IgD-negative memory B cell (primary cell): ENCODE measurements around the gene UNC93B1. TPM values are rescaled to one million over a fixed set of nuclear protein-coding genes. Genes with fewer than 3 reads are reported as not detected.
A peak's percentile ranks its signal among the peaks of the same experiment; 100 is the strongest.
"Not testable (repeated sequence)": the region's sequence is repeated elsewhere in the genome, so short reads cannot be mapped to it uniquely, and the experiment has no call there.

Experiments
- H3K27ac Mint-ChIP-seq, 3 donors: one replicate each; pipeline ENCODE4 v1.8.0; 2020 to 2022; ENCODE audit warnings: mild to moderate bottlenecking in 3 of 3, mixed read lengths in 3 of 3, moderate library complexity in 1 of 3
- H3K27me3 Mint-ChIP-seq: one replicate; pipeline ENCODE4 v1.8.0; 2021; ENCODE audit warnings: mixed read lengths
- H3K36me3 Mint-ChIP-seq: one replicate; pipeline ENCODE4 v1.8.0; 2020; ENCODE audit warnings: mild to moderate bottlenecking, mixed read lengths
- H3K4me1 Mint-ChIP-seq, 3 donors: one replicate each; pipeline ENCODE4 v1.8.0; 2020 to 2022; ENCODE audit warnings: mixed read lengths in 3 of 3, mild to moderate bottlenecking in 1 of 3
- H3K4me3 Mint-ChIP-seq, 4 donors: one replicate each; pipeline ENCODE4 v1.8.0; 2020 to 2022; ENCODE audit warnings: mild to moderate bottlenecking in 4 of 4, mixed read lengths in 4 of 4, moderate library complexity in 3 of 4
- H3K9me3 Mint-ChIP-seq, 3 donors: one replicate each; pipeline ENCODE4 v1.8.0; 2020 to 2021; ENCODE audit warnings: mixed read lengths in 3 of 3, mild to moderate bottlenecking in 1 of 3
- polyA plus RNA-seq: library from polyadenylated mRNA; unstranded; fragments of 300-500 nt; fragmentation: Illumina TruSeq; gene quantifications from one replicate; pipeline ENCODE4 v1.2.3, GENCODE V29; 2021

Gene UNC93B1
- polyA plus RNA-seq, 1 donor from 2014 or later: 140 TPM

DNA sequence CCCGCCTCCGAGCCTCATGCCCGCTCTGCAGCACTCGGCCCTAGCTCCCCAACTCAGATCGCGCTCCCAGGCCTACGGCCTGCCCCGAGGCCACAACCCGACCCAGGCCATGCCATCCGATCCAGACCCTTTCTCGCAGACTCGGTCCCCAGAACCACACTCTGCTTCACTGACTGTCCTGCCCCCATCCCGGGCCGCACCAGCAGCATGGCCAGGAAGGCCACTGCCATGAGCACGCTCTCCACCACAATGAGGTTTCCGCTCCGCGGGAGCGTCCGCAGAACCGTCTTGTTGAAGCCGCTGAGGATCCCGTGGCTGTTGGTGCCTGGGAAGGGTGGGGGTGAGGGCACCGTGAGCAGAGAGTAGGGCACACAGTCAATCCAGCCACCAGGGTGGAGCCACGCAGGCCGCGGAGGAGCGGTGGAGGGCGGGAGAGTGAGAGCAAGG is 6.4 kb downstream of the UNC93B1 start:
- H3K27ac Mint-ChIP-seq: peak overlapping the region; percentile 72 to 85 (median 82)
- H3K36me3 Mint-ChIP-seq: peaks cover 5% of the 10 kb centered on the region
- peak overlapping the region in 3 of 4 donors; percentile 12 to 81 (median 61) for H3K4me3 Mint-ChIP-seq
- no peaks in the 10 kb centered on the region for H3K9me3 Mint-ChIP-seq
- peaks cover 25 to 35% (median 26%) of the 10 kb centered on the region in 3 donors for H3K4me1 Mint-ChIP-seq
- peaks cover 1% of the 10 kb centered on the region for H3K27me3 Mint-ChIP-seq

- Mint-ChIP-seq H3K27me3 (no peaks in the 10 kb centered on the region), H3K4me1 (peaks cover 19 to 31% (median 22%) of the 10 kb centered on the region in 3 donors), H3K4me3 (peak overlapping the region in 3 of 4 donors; percentile 32 to 61 (median 59)), H3K27ac (peak overlapping the region; percentile 72 to 85 (median 82)), H3K9me3 (no peaks in the 10 kb centered on the region), H3K36me3 (peaks cover 7% of the 10 kb centered on the region)
Observed at GRCh38 chr11:67996622-67997474, 7.0 kb downstream of the UNC93B1 start.

DNA sequence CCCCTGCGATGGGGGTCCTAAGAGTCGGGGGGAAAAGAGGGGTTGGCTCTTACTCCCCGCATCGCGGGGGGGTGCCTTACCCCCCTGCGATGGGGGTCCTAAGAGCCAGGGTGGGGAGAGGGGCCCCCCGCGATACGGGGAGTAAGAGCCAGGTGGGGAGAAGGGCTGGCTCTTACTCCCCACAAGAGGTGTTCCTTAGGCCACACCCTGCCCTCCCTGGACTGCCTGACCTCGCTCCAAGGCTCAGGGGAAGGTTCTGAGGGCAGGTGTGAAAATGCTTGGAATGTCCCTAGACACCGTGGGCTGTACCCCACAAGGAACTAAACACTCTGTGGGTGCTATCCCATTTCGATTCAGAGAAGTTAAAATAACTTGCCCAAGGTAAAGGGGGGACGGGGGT is 7.8 kb downstream of the UNC93B1 start:
- Mint-ChIP-seq H3K4me1 (peaks cover 19 to 27% (median 22%) of the 10 kb centered on the region in 3 donors), H3K36me3 (peaks cover 7% of the 10 kb centered on the region), H3K27me3 (no peaks in the 10 kb centered on the region), H3K9me3 (no peaks in the 10 kb centered on the region), H3K27ac (no peak overlapping the region), H3K4me3 (no peak overlapping the region)

- H3K9me3 Mint-ChIP-seq, H3K27ac Mint-ChIP-seq, H3K36me3 Mint-ChIP-seq, H3K27me3 Mint-ChIP-seq, H3K4me3 Mint-ChIP-seq: not testable (repeated sequence)
- H3K4me1 Mint-ChIP-seq: peaks cover 19 to 27% (median 22%) of the 10 kb centered on the region in 3 donors
Observed at GRCh38 chr11:67995579-67995978, 8.3 kb downstream of the UNC93B1 start.

- peaks cover 19 to 25% (median 22%) of the 10 kb centered on the region in 3 donors for H3K4me1 Mint-ChIP-seq
- not testable (repeated sequence) for H3K36me3 Mint-ChIP-seq, H3K9me3 Mint-ChIP-seq, H3K27me3 Mint-ChIP-seq
- peak overlapping the region in 1 of 3 donors; percentile 68 for H3K27ac Mint-ChIP-seq
- peak overlapping the region in 1 of 4 donors; percentile 32 for H3K4me3 Mint-ChIP-seq
Observed at GRCh38 chr11:67995129-67995528, 8.8 kb downstream of the UNC93B1 start.

GRCh38 chr11:67994387-67994786 is 9.5 kb downstream of the UNC93B1 start:
- peak overlapping the region in 3 of 4 donors; percentile 9 to 66 (median 35) for H3K4me3 Mint-ChIP-seq

DNA sequence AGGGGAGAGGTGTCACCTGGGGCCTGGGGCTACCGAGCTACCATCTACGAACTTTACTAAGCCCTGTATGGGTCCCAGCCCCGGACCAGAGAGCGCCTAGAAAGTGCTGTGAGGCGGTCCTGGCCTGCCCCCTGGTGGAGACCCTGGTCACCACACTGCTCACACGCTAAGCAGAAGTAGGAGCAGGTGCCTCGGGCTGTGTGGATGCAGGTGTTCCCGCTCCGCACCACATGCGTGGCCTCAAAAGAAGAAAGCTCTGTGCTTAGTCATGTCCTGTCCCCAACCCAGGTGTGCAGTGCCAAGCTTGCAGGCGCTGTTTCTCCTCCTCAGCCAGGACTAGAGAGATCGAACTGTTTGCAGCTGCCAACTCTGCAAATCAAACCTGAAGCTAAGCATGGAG is 10.1 kb downstream of the UNC93B1 start:
- not testable (repeated sequence) for H3K9me3 Mint-ChIP-seq, H3K27me3 Mint-ChIP-seq, H3K36me3 Mint-ChIP-seq
- H3K4me1 Mint-ChIP-seq: peaks cover 19 to 24% (median 20%) of the 10 kb centered on the region in 3 donors
- peak overlapping the region; percentile 78 to 94 (median 84) for H3K27ac Mint-ChIP-seq
- peak overlapping the region in 3 of 4 donors; percentile 35 to 87 (median 66) for H3K4me3 Mint-ChIP-seq

More at GRCh38 chr11:67994387-67994786, 9.5 kb downstream of the UNC93B1 start:
- not testable (repeated sequence) for H3K9me3 Mint-ChIP-seq, H3K27me3 Mint-ChIP-seq, H3K36me3 Mint-ChIP-seq
- Mint-ChIP-seq H3K27ac (peak overlapping the region; percentile 78 to 94 (median 84)), H3K4me1 (peaks cover 19 to 24% (median 22%) of the 10 kb centered on the region in 3 donors)

DNA sequence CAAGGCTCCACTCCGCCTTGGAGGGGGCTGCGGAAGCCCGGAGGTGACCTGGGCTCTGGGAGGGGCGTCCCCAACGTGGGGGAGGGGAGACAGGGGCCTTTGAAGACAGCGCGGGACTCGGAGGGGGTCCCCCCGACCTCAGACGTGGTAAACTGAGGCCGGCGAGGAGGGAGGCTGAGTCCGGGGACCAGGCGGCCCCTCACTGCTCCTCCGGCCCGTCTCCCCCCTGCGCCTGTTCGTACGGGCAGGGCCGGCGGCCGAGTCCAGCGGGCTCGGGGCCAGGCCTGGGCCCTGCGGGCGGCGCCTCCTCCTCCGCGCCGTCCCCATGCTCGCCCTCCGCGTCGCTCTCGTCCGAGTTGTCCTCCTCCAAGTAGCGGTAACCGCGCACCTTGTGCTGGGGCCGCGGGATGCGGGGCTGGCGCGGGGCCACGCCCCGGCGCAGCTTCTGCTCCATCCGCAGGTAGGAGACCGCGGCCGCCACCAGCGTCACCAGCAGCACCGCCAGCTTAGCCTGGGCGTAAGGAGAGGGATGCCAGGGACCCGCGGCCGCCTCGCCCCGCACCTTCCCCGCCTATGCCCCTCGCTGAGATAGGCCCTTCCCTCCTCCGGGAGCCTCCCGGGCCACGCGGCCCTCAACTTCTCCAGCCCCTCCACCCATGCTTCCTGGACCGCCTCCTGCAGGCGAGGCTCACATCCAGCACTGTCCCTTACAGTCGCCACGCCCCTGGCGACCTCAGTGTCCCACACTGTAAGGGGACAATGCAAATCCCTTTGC is 12.4 kb downstream of the UNC93B1 start:
- peak overlapping the region in 1 of 4 donors; percentile 45 for H3K4me3 Mint-ChIP-seq
- not testable (repeated sequence) for H3K27me3 Mint-ChIP-seq, H3K4me1 Mint-ChIP-seq, H3K36me3 Mint-ChIP-seq, H3K9me3 Mint-ChIP-seq
- peak overlapping the region in 1 of 3 donors; percentile 19 for H3K27ac Mint-ChIP-seq

GRCh38 chr11:67990546-67991346 is 13.2 kb downstream of the UNC93B1 start:
- not testable (repeated sequence) for H3K27me3 Mint-ChIP-seq, H3K9me3 Mint-ChIP-seq, H3K27ac Mint-ChIP-seq, H3K36me3 Mint-ChIP-seq, H3K4me1 Mint-ChIP-seq
- H3K4me3 Mint-ChIP-seq: peak overlapping the region in 1 of 4 donors; percentile 76

DNA sequence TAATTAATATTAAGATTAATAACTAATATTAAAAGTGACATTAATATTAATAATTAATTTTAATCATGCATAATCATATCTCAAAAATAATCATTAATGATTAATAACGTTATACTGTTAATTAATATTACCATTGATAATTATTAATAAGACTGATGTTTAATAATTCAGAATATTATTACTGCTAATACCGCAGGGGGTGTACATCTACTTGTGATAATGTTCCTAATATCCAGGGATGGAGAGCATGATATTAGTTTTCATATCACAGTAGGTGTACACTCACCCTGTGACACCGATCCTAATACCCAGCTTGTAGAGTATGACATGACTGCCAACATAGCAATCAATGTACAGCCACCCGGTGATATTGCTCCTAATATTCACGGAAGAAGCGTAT is 18.6 kb downstream of the UNC93B1 start:
- not testable (repeated sequence) for H3K27me3 Mint-ChIP-seq, H3K27ac Mint-ChIP-seq, H3K4me1 Mint-ChIP-seq, H3K9me3 Mint-ChIP-seq, H3K36me3 Mint-ChIP-seq, H3K4me3 Mint-ChIP-seq

GRCh38 chr11:67983951-67984350 is 19.9 kb downstream of the UNC93B1 start:
- peaks cover 4% of the 10 kb centered on the region for H3K27me3 Mint-ChIP-seq
- no peaks in the 10 kb centered on the region for H3K9me3 Mint-ChIP-seq
- no peaks in the 10 kb centered on the region for H3K36me3 Mint-ChIP-seq
- H3K4me3 Mint-ChIP-seq: no peak overlapping the region
- no peak overlapping the region for H3K27ac Mint-ChIP-seq
- H3K4me1 Mint-ChIP-seq: no peaks in the 10 kb centered on the region

DNA sequence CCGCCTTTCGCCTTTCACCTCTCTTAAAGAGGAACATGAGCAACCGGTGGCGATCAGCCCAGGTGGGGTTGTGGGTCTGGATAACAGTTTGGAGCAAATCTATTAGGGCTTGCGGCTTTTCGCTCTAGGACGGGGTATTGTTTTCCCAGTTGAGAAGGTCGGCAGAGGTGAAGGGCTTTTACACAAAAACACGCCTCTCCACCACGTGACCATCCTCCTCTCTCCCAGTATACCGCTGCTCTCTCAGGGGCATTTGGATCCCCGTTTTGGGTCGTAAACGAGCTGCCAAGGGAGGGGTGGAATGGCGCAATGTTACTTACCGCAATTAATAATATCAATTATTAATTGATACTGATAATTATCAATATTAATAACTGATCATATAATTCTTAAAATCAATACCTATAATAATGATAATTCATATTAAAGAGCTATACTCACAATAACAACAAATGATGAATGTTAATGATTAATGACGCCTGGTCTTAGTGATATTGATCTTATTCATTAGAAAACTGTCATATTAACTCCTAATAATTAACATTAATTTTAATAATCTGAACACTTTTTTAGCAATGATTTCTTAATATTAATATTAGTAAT is 21.5 kb downstream of the UNC93B1 start:
- not testable (repeated sequence) for H3K27me3 Mint-ChIP-seq, H3K9me3 Mint-ChIP-seq

DNA sequence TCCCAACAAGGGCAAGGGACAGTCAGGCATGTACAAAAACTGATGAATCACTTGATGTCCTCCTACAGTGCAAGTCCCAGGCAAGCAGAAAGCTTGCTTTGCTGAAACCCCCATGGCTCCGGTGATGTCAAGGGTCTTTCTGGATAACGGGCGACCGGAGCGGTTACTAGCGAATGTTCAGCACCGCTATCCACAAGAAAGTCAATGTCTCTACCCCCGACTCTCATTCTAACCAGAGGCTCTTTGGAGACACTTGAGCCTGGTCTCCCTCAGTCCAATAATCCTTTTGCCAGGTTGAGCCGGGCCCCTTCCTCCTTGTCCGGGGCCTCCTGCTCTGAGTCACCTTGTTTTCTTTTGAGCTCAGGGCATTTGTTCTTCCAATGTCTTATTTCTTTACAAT is 22.7 kb downstream of the UNC93B1 start:
- H3K4me3 Mint-ChIP-seq, H3K27me3 Mint-ChIP-seq, H3K36me3 Mint-ChIP-seq, H3K9me3 Mint-ChIP-seq, H3K4me1 Mint-ChIP-seq, H3K27ac Mint-ChIP-seq: not testable (repeated sequence)

More for the DNA sequence above, 21.5 kb downstream of the UNC93B1 start:
- H3K4me3 Mint-ChIP-seq, H3K27ac Mint-ChIP-seq, H3K36me3 Mint-ChIP-seq, H3K4me1 Mint-ChIP-seq: not testable (repeated sequence)

GRCh38 chr11:67978766-67979418 is 25.0 kb downstream of the UNC93B1 start:
- not testable (repeated sequence) for H3K4me1 Mint-ChIP-seq, H3K27me3 Mint-ChIP-seq, H3K4me3 Mint-ChIP-seq, H3K9me3 Mint-ChIP-seq, H3K36me3 Mint-ChIP-seq, H3K27ac Mint-ChIP-seq
